Measurements from ENCODE around the gene PEX11B. TPM values are rescaled to one million over a fixed set of nuclear protein-coding genes. Genes with fewer than 3 reads are reported as not detected.
A peak's percentile ranks its signal among the peaks of the same experiment; 100 is the strongest.

Gene PEX11B
- polyA plus RNA-seq, 1 donor (not counting 4 experiments of a cell fraction or from before 2014, with no cell fraction given), result 97.7 TPM

DNA sequence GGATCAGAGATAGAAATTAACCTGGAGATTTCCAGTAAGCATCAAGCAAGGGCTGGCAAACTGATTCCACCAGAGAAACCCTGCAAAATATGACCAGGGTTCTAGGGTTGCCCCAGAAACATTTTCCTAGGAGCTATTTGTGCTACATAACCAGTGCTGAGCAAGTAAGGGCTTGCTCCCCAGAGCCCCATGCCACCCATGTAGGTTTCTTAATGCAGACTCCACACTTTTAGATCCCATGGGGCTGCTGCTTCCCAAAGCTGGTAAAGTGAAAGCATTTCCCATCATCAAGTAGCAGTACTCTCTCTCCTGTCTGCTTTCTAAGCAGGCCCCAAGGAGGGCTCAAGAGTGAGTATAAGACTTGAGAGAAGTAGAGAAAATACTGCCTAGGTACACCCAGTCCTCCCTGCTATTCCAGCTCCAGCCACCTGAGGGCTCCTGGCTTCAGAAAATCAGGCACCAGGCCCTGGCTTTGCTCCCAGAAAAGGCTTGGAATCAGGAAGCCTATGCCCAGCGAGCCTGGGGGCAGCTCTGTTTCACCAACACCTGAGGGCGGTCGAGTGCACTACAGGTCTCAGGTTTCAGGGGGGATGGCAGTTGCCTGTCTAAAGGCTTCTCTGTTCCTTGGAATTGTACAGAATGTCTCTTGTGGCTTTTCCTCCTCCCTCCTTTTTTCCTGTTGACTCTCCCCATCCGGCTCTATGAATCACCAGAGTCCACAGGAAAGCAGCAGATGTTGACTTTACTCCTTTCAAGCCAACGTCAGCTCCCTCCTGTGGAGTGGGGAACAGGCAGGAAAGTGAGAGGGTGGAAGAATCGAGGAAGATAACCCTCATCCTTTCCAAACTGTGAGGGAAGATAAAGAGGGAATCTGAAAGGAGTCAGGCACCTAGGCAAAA is 26.7 kb downstream of the PEX11B start:
- dilution Hi-C loops (cut with MboI; ENCODE audit: extremely low pct_ligation_motif_present, low sequenced_read_pairs), result no loop called here
- Histone ChIP-seq H2AFZ (ENCODE audit: control insufficient read depth, low read length) (peak overlapping the region; percentile 94), H3K9me3 (ENCODE audit: control insufficient read depth, low read depth, low read length) (no peaks in the 10 kb centered on the region), H3K36me3 (ENCODE audit: control insufficient read depth in 2 of 2, extremely low read depth in 1 of 2, insufficient read depth in 2 of 2, low read length in 2 of 2) (peaks cover 0 to 2% of the 10 kb centered on the region in 2 experiments), H3K27ac (ENCODE audit: control insufficient read depth, insufficient read depth, low read length) (peak overlapping the region; percentile 97), H3K9ac (ENCODE audit: control insufficient read depth, extremely low read depth, insufficient read depth, low read length) (peak overlapping the region; percentile 75), H3K27me3 (ENCODE audit: control insufficient read depth, extremely low read depth, insufficient read depth, low read length) (no peaks in the 10 kb centered on the region), H3K9me1 (ENCODE audit: control insufficient read depth, extremely low read depth, insufficient read depth, low read length) (no peaks in the 10 kb centered on the region), H3K4me2 (ENCODE audit: control insufficient read depth, extremely low read depth, insufficient read depth, low read depth, low read length) (peak overlapping the region; percentile 97), H3K4me3 (ENCODE audit: control insufficient read depth in 2 of 3, extremely low read depth in 1 of 3, insufficient read depth in 2 of 3, low read depth in 1 of 3, low read length in 3 of 3) (peak overlapping the region in 2 of 3 experiments; percentile 46 to 69), H3K79me2 (ENCODE audit: control insufficient read depth, insufficient read depth, low read length) (no peaks in the 10 kb centered on the region), H4K20me1 (ENCODE audit: control insufficient read depth, extremely low read depth, insufficient read depth, low read length) (no peaks in the 10 kb centered on the region), H3K4me1 (ENCODE audit: control insufficient read depth, extremely low read depth, insufficient read depth, low read length) (peaks cover 30% of the 10 kb centered on the region)
- no peak for TF ChIP-seq EZH2 (IDR thresholded peaks at IDR 0.05; ENCODE audit: low read length)
- TF ChIP-seq, protein P1, sequence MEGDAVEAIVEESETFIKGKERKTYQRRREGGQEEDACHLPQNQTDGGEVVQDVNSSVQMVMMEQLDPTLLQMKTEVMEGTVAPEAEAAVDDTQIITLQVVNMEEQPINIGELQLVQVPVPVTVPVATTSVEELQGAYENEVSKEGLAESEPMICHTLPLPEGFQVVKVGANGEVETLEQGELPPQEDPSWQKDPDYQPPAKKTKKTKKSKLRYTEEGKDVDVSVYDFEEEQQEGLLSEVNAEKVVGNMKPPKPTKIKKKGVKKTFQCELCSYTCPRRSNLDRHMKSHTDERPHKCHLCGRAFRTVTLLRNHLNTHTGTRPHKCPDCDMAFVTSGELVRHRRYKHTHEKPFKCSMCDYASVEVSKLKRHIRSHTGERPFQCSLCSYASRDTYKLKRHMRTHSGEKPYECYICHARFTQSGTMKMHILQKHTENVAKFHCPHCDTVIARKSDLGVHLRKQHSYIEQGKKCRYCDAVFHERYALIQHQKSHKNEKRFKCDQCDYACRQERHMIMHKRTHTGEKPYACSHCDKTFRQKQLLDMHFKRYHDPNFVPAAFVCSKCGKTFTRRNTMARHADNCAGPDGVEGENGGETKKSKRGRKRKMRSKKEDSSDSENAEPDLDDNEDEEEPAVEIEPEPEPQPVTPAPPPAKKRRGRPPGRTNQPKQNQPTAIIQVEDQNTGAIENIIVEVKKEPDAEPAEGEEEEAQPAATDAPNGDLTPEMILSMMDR (optimal IDR thresholded peaks at IDR 0.05 in 1 of 3, IDR thresholded peaks at IDR 0.05 in 1 of 3, conservative IDR thresholded peaks at IDR 0.05 in 1 of 3; ENCODE audit: extremely low read depth in 1 of 3, insufficient read depth in 2 of 3, low read length in 3 of 3), result peak; percentile 82 to 100 (median 89)
- DNase-seq (ENCODE audit: low read depth, low spot score), result peak; percentile 96
- peak; percentile 91 for FAIRE-seq

GRCh38 chr1:145891143-145891542 is 27.4 kb downstream of the PEX11B start:
- Histone ChIP-seq H3K4me2 (ENCODE audit: control insufficient read depth, extremely low read depth, insufficient read depth, low read depth, low read length) (peak overlapping the region; percentile 97), H4K20me1 (ENCODE audit: control insufficient read depth, extremely low read depth, insufficient read depth, low read length) (no peaks in the 10 kb centered on the region), H3K9ac (ENCODE audit: control insufficient read depth, extremely low read depth, insufficient read depth, low read length) (peak overlapping the region; percentile 75), H3K4me3 (ENCODE audit: control insufficient read depth in 2 of 3, extremely low read depth in 1 of 3, insufficient read depth in 2 of 3, low read depth in 1 of 3, low read length in 3 of 3) (peak overlapping the region in 1 of 3 experiments; percentile 46), H3K27me3 (ENCODE audit: control insufficient read depth, extremely low read depth, insufficient read depth, low read length) (no peaks in the 10 kb centered on the region), H3K79me2 (ENCODE audit: control insufficient read depth, insufficient read depth, low read length) (no peaks in the 10 kb centered on the region), H3K27ac (ENCODE audit: control insufficient read depth, insufficient read depth, low read length) (peak overlapping the region; percentile 97), H3K36me3 (ENCODE audit: control insufficient read depth in 2 of 2, extremely low read depth in 1 of 2, insufficient read depth in 2 of 2, low read length in 2 of 2) (peaks cover 0 to 1% of the 10 kb centered on the region in 2 experiments), H2AFZ (ENCODE audit: control insufficient read depth, low read length) (peak overlapping the region; percentile 69), H3K9me3 (ENCODE audit: control insufficient read depth, low read depth, low read length) (no peaks in the 10 kb centered on the region), H3K4me1 (ENCODE audit: control insufficient read depth, extremely low read depth, insufficient read depth, low read length) (peaks cover 30% of the 10 kb centered on the region), H3K9me1 (ENCODE audit: control insufficient read depth, extremely low read depth, insufficient read depth, low read length) (no peaks in the 10 kb centered on the region)
- TF ChIP-seq EZH2 (IDR thresholded peaks at IDR 0.05; ENCODE audit: low read length), result no peak
- TF ChIP-seq, protein P1 (optimal IDR thresholded peaks at IDR 0.05 in 1 of 3, IDR thresholded peaks at IDR 0.05 in 1 of 3, conservative IDR thresholded peaks at IDR 0.05 in 1 of 3; ENCODE audit: extremely low read depth in 1 of 3, insufficient read depth in 2 of 3, low read length in 3 of 3), result no peak
- dilution Hi-C loops (cut with MboI; ENCODE audit: extremely low pct_ligation_motif_present, low sequenced_read_pairs), result no loop called here
- FAIRE-seq, result no peak
- no peak for DNase-seq (ENCODE audit: low read depth, low spot score)
